DOHH2 (cell line): ENCODE results near the gene GIMAP1.

ENCODE experiments used
- H3F3A ChIP-seq: fragments of 200-600 bp; sonication (generic), shearing (Covaris generic); 2 replicates; pipeline ENCODE4 v1.6.0; 2016; ENCODE audit warnings: antibody characterized with exemption, mild to moderate bottlenecking; ENCODE audit not compliant: control insufficient read depth, insufficient read depth
- H3K27ac ChIP-seq: fragments of 200-600 bp; sonication (generic); 2 replicates; pipeline ENCODE4 v1.5.1; 2014; ENCODE audit warnings: low read depth, mild to moderate bottlenecking, low read length, moderate library complexity
- H3K27me3 ChIP-seq: fragments of 200-600 bp; sonication (generic); 2 replicates; pipeline ENCODE4 v1.6.1; 2014; ENCODE audit warnings: mild to moderate bottlenecking, low read length, mixed read lengths; ENCODE audit not compliant: control insufficient read depth
- H3K36me3 ChIP-seq: fragments of 200-600 bp; sonication (generic); 2 replicates; pipeline ENCODE4 v1.6.1; 2014; ENCODE audit warnings: mild to moderate bottlenecking, low read length, moderate library complexity, mixed read lengths; ENCODE audit not compliant: control insufficient read depth
- H3K4me1 ChIP-seq: fragments of 200-600 bp; sonication (generic); 2 replicates; pipeline ENCODE4 v1.6.1; 2014; ENCODE audit warnings: mild to moderate bottlenecking, low read length, mixed read lengths; ENCODE audit not compliant: control insufficient read depth
- H3K4me2 ChIP-seq: fragments of 200-600 bp; sonication (generic); 2 replicates; pipeline ENCODE4 v1.6.0; 2014; ENCODE audit warnings: mild to moderate bottlenecking, low read length, moderate library complexity
- H3K4me3 ChIP-seq: fragments of 200-600 bp; sonication (generic); 2 replicates; pipeline ENCODE4 v1.5.1; 2014; ENCODE audit warnings: mild to moderate bottlenecking, low read length, mixed read lengths
- H3K79me2 ChIP-seq: fragments of 200-600 bp; sonication (generic); 2 replicates; pipeline ENCODE4 v1.6.1; 2014; ENCODE audit warnings: mild to moderate bottlenecking, low read length, mixed read lengths; ENCODE audit not compliant: control insufficient read depth
- H3K9me2 ChIP-seq: fragments of 200-600 bp; sonication (generic); replicated peaks from 2 replicates; pipeline ENCODE4 v1.6.1; 2014; ENCODE audit warnings: mild to moderate bottlenecking, low read length, mixed read lengths; ENCODE audit not compliant: control insufficient read depth
- H3K9me3 ChIP-seq: fragments of 200-600 bp; sonication (generic); 2 replicates; pipeline ENCODE4 v1.6.1; 2014; ENCODE audit warnings: antibody characterized with exemption, low read length, mixed read lengths; ENCODE audit not compliant: control insufficient read depth, insufficient read depth
- H4K20me1 ChIP-seq: fragments of 200-600 bp; sonication (generic); 2 replicates; pipeline ENCODE4 v1.6.0; 2014; ENCODE audit warnings: low read depth, mild to moderate bottlenecking, antibody characterized with exemption, low read length, moderate library complexity; ENCODE audit not compliant: control insufficient read depth, insufficient read depth
- CTCF ChIP-seq: fragments of 200-600 bp; sonication (generic); IDR thresholded peaks from one replicate; pipeline ENCODE4 v1.5.1; 2014; ENCODE audit warnings: antibody characterized with exemption, mild to moderate bottlenecking, low read depth, low read length; ENCODE audit not compliant: poor library complexity, severe bottlenecking
- EZH2phosphoT487 ChIP-seq: fragments of 200-600 bp; sonication (generic); IDR thresholded peaks from 2 replicates; pipeline ENCODE4 v1.6.1; 2017; ENCODE audit warnings: borderline replicate concordance, mild to moderate bottlenecking, antibody characterized with exemption, low read length, moderate library complexity, mixed read lengths

The GIMAP1 gene

GRCh38 chr7:150736864-150737263, 20.5 kb downstream of the GIMAP1 start:
- Histone ChIP-seq H3K79me2 (no peaks in the 10 kb centered on the region), H3K4me2 (no peak overlapping the region), H3K27ac (no peak overlapping the region), H3K9me2 (no peaks in the 10 kb centered on the region), H3K9me3 (no peaks in the 10 kb centered on the region), H3F3A (no peaks in the 10 kb centered on the region), H4K20me1 (no peaks in the 10 kb centered on the region), H3K4me3 (no peak overlapping the region), H3K27me3 (peaks cover 40% of the 10 kb centered on the region; the same call in 1 of the 2 replicates), H3K36me3 (no peaks in the 10 kb centered on the region), H3K4me1 (no peaks in the 10 kb centered on the region)
- no peak for TF ChIP-seq EZH2phosphoT487
- TF ChIP-seq CTCF, result no peak

- no peak for TF ChIP-seq CTCF
- no peak for TF ChIP-seq EZH2phosphoT487
- Histone ChIP-seq H3K9me2 (no peaks in the 10 kb centered on the region), H3K27me3 (peaks cover 36% of the 10 kb centered on the region; the same call in 1 of the 2 replicates), H3F3A (no peaks in the 10 kb centered on the region), H3K4me3 (no peak within 1 kb of the TSS), H3K79me2 (no peaks in the 10 kb centered on the region), H4K20me1 (no peaks in the 10 kb centered on the region), H3K27ac (no peak within 1 kb of the TSS), H3K4me1 (no peaks in the 10 kb centered on the region), H3K9me3 (no peaks in the 10 kb centered on the region), H3K36me3 (no peaks in the 10 kb centered on the region), H3K4me2 (no peak within 1 kb of the TSS)
Observed at GRCh38 chr7:150737265-150738055, 21.0 kb downstream of the GIMAP1 start, which contains the start of gene GIMAP5. Gene GIMAP5, plus strand, starts transcription at chr7:150737418. Its CDS starts 3,467 bp downstream, at chr7:150740885.

- Histone ChIP-seq H3F3A (no peaks in the 10 kb centered on the region), H3K4me2 (no peak overlapping the region), H3K9me2 (no peaks in the 10 kb centered on the region), H3K4me1 (no peaks in the 10 kb centered on the region), H3K27me3 (peaks cover 30% of the 10 kb centered on the region; the same call in 1 of the 2 replicates), H3K36me3 (no peaks in the 10 kb centered on the region), H4K20me1 (no peaks in the 10 kb centered on the region), H3K27ac (no peak overlapping the region), H3K79me2 (no peaks in the 10 kb centered on the region), H3K9me3 (no peaks in the 10 kb centered on the region), H3K4me3 (no peak overlapping the region)
- TF ChIP-seq CTCF (no peak), EZH2phosphoT487 (no peak)
Observed at GRCh38 chr7:150738092-150738491, 21.7 kb downstream of the GIMAP1 start.
